Right atrium auricular region (tissue), 2 donors: Measurements from ENCODE around the gene MYF5. TPM values are rescaled to one million over a fixed set of nuclear protein-coding genes. Genes with fewer than 3 reads are reported as not detected.

Source experiments
- DNase-seq: peaks from one replicate; pipeline ENCODE4 v3.0.0-alpha.2; 2019; ENCODE audit warnings: low spot score
- H3K27ac ChIP-seq, 2 donors: fragments of 200-600 bp; sonication (generic); 1 replicate in 1 of 2; 2 replicates in 1 of 2; pipeline ENCODE4 v1.5.1; 2016 to 2019
- H3K27me3 ChIP-seq, 2 donors: fragments of 200-600 bp; sonication (generic); one replicate each; pipeline versions ENCODE4 v1.5.1 to v1.6.0; 2017 to 2019
- H3K36me3 ChIP-seq: fragments of 200-600 bp; sonication (generic); one replicate; pipeline ENCODE4 v1.5.1; 2016
- H3K4me1 ChIP-seq, 2 donors: fragments of 200-600 bp; sonication (generic); one replicate each; pipeline versions ENCODE4 v1.5.1 to v1.6.0; 2017 to 2019
- H3K4me3 ChIP-seq, 2 donors: fragments of 200-600 bp; sonication (generic); 1 replicate in 1 of 2; 2 replicates in 1 of 2; pipeline ENCODE4 v1.5.1; 2017 to 2019; ENCODE audit warnings: mild to moderate bottlenecking in 1 of 2, moderate library complexity in 1 of 2
- H3K9me3 ChIP-seq, 2 donors: fragments of 200-600 bp; sonication (generic); one replicate each; pipeline ENCODE4 v1.5.1; 2019
- CTCF ChIP-seq, 2 donors: fragments of 200-600 bp; sonication (generic); IDR thresholded peaks; one replicate each; pipeline ENCODE4 v1.5.1; 2019; ENCODE audit warnings: antibody characterized with exemption in 2 of 2
- total RNA-seq, 2 donors: library from RNA; depleted of rRNA; stranded (reverse); fragments of >200 nt; gene quantifications; one replicate each; pipeline ENCODE4 v1.1.0, GENCODE V29; 2016

MYF5 gene
- total RNA-seq, 2 donors from 2014 or later: not detected

GRCh38 chr12:80713419-80713818, 3.3 kb upstream of the MYF5 start:
- no peak for TF ChIP-seq CTCF (IDR thresholded peaks at IDR 0.05)
- Histone ChIP-seq H3K9me3 (no peaks in the 10 kb centered on the region), H3K4me1 (peaks cover 0 to 3% of the 10 kb centered on the region in 2 donors), H3K36me3 (no peaks in the 10 kb centered on the region), H3K4me3 (peak overlapping the region; percentile 2 to 13), H3K27ac (no peak overlapping the region), H3K27me3 (peaks cover 0 to 3% of the 10 kb centered on the region in 2 donors)
- DNase-seq: no peak

- peaks cover 0 to 3% of the 10 kb centered on the region in 2 donors for H3K4me1 ChIP-seq
- no peaks in the 10 kb centered on the region for H3K9me3 ChIP-seq
- H3K27ac ChIP-seq: no peak overlapping the region
- no peak for DNase-seq
- no peaks in the 10 kb centered on the region for H3K36me3 ChIP-seq
- no peaks in the 10 kb centered on the region for H3K27me3 ChIP-seq
- no peak for TF ChIP-seq CTCF (IDR thresholded peaks at IDR 0.05)
- peak overlapping the region; percentile 2 to 13 for H3K4me3 ChIP-seq
These were observed 2.7 kb upstream of the MYF5 start for GRCh38 chr12:80714055-80714454.

GRCh38 chr12:80714846-80715245, 1.9 kb upstream of the MYF5 start:
- DNase-seq: no peak
- H3K4me1 ChIP-seq: peaks cover 0 to 3% of the 10 kb centered on the region in 2 donors
- no peak overlapping the region for H3K27ac ChIP-seq
- H3K36me3 ChIP-seq: no peaks in the 10 kb centered on the region
- no peaks in the 10 kb centered on the region for H3K9me3 ChIP-seq
- H3K27me3 ChIP-seq: no peaks in the 10 kb centered on the region
- no peak for TF ChIP-seq CTCF (IDR thresholded peaks at IDR 0.05)
- H3K4me3 ChIP-seq: no peak overlapping the region

- no peak for DNase-seq
- Histone ChIP-seq H3K4me1 (peaks cover 0 to 3% of the 10 kb centered on the region in 2 donors), H3K9me3 (no peaks in the 10 kb centered on the region), H3K4me3 (no peak overlapping the region), H3K27ac (no peak overlapping the region), H3K36me3 (no peaks in the 10 kb centered on the region), H3K27me3 (no peaks in the 10 kb centered on the region)
- no peak for TF ChIP-seq CTCF (IDR thresholded peaks at IDR 0.05)
These were observed 931 bp upstream of the MYF5 start for GRCh38 chr12:80715713-80716249.

- Histone ChIP-seq H3K36me3 (no peaks in the 10 kb centered on the region), H3K4me1 (peaks cover 0 to 3% of the 10 kb centered on the region in 2 donors), H3K4me3 (no peak overlapping the region), H3K27ac (no peak overlapping the region), H3K27me3 (no peaks in the 10 kb centered on the region), H3K9me3 (no peaks in the 10 kb centered on the region)
- DNase-seq: no peak
- no peak for TF ChIP-seq CTCF (IDR thresholded peaks at IDR 0.05)
These were observed 1.1 kb downstream of the MYF5 start for GRCh38 chr12:80717856-80718255.

- no peak overlapping the region for H3K4me3 ChIP-seq
- H3K9me3 ChIP-seq: no peaks in the 10 kb centered on the region
These were observed 3.8 kb downstream of the MYF5 start for GRCh38 chr12:80720516-80720915.

More at GRCh38 chr12:80720516-80720915, 3.8 kb downstream of the MYF5 start:
- TF ChIP-seq CTCF (IDR thresholded peaks at IDR 0.05): no peak
- no peak for DNase-seq
- Histone ChIP-seq H3K27me3 (no peaks in the 10 kb centered on the region), H3K27ac (no peak overlapping the region), H3K36me3 (no peaks in the 10 kb centered on the region), H3K4me1 (no peaks in the 10 kb centered on the region)
